GM12891 (cell line): Measurements from ENCODE around the gene PTPRO.

Experiments
- POLR2A ChIP-seq: IDR thresholded peaks from 2 replicates; pipeline ENCODE4 v1.6.1; 2011; ENCODE audit warnings: low read depth, low read length, control low read depth
- POLR2AphosphoS5 ChIP-seq: IDR thresholded peaks from 2 replicates; pipeline ENCODE4 v1.6.1; 2011; ENCODE audit warnings: low read depth, low read length, control low read depth
- POU2F2 ChIP-seq: IDR thresholded peaks from 2 replicates; pipeline ENCODE4 v1.6.1; 2011; ENCODE audit warnings: low read depth, mild to moderate bottlenecking, control low read depth, low read length, moderate library complexity
- SPI1 ChIP-seq: IDR thresholded peaks from 2 replicates; pipeline ENCODE4 v1.6.1; 2011; ENCODE audit warnings: low read depth, low read length, control low read depth
- TAF1 ChIP-seq: IDR thresholded peaks from 2 replicates; pipeline ENCODE4 v1.6.1; 2011; ENCODE audit warnings: low read depth, low read length, control low read depth

DNA sequence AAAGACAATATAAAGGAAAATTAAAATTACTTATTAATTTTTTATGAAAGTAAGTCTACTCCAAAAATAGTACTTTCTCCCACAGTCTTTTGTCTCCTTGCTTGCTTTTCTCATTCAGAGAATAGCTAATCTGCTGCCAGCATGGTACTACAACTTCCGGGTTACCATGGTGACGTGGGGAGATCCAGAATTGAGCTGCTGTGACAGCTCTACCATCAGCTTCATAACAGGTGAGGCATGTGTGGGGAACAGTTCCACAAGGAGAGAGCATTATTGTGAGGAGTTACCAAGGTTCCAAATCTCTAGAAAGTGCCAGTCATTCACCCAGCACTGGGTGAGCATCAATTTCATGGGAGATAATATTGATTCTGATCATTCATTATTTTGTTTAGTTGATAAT lies 197.8 kb downstream of the PTPRO start:
- no peak for TF ChIP-seq POLR2AphosphoS5
- no peak for TF ChIP-seq POLR2A
- no peak for TF ChIP-seq TAF1
- TF ChIP-seq SPI1: no peak
- TF ChIP-seq POU2F2: no peak
